Ishikawa (cell line): ENCODE data around the gene RHOT2.

Source experiments
- MAX ChIP-seq: IDR thresholded peaks from 2 replicates; pipeline ENCODE4 v1.6.1; 2012
- NFIC ChIP-seq: IDR thresholded peaks from 2 replicates; pipeline ENCODE4 v1.6.1; 2012
- REST ChIP-seq: IDR thresholded peaks from 2 replicates; pipeline ENCODE4 v1.6.1; 2012; ENCODE audit warnings: low read depth, mild to moderate bottlenecking
- TCF12 ChIP-seq: IDR thresholded peaks from 2 replicates; pipeline ENCODE4 v1.6.1; 2012; ENCODE audit warnings: low read depth
- TEAD4 ChIP-seq: IDR thresholded peaks from 2 replicates; pipeline ENCODE4 v1.6.1; 2012

- TF ChIP-seq REST (no peak), TEAD4 (no peak), MAX (no peak), NFIC (no peak), TCF12 (no peak)
These were observed 27.0 kb downstream of the RHOT2 start for GRCh38 chr16:694863-695354.
